NCI-H345 treated with DMSO at 0.1 percent for 48 hours (cell line): ENCODE results near the gene PRR12.

Experiments used
- DNase-seq: peaks from one replicate; lab custom pipeline; 2025; ENCODE audit not compliant: unreplicated experiment; lab: John Stamatoyannopoulos, UW

Gene PRR12

GRCh38 chr19:49590971-49591730 is at the start of gene PRR12:
Gene PRR12, plus strand, starts transcription at chr19:49591182. Its CDS starts 473 bp downstream, at chr19:49591655.
- peak; percentile 35 for DNase-seq

GRCh38 chr19:49541914-49542313 is 49.1 kb upstream of the PRR12 start:
- DNase-seq: no peak

- DNase-seq: no peak
These were observed 48.5 kb upstream of the PRR12 start for GRCh38 chr19:49542446-49542845.

GRCh38 chr19:49543032-49543431 is 48.0 kb upstream of the PRR12 start:
- no peak for DNase-seq

- no peak for DNase-seq
These were observed 46.8 kb upstream of the PRR12 start for GRCh38 chr19:49544154-49544553.

- DNase-seq: peak; percentile 59
These were observed 44.0 kb upstream of the PRR12 start for GRCh38 chr19:49546825-49547565.

GRCh38 chr19:49549045-49549444 is 41.9 kb upstream of the PRR12 start:
- no peak for DNase-seq

GRCh38 chr19:49551531-49551930 is 39.5 kb upstream of the PRR12 start:
- DNase-seq: no peak

- DNase-seq: no peak
These were observed 38.2 kb upstream of the PRR12 start for GRCh38 chr19:49552749-49553148.

GRCh38 chr19:49553451-49554271 is 37.3 kb upstream of the PRR12 start:
- DNase-seq: no peak

GRCh38 chr19:49554701-49555181 is 36.2 kb upstream of the PRR12 start:
- DNase-seq: no peak

- DNase-seq: no peak
These were observed 35.2 kb upstream of the PRR12 start for GRCh38 chr19:49555600-49556411.

- DNase-seq: no peak
These were observed 34.3 kb upstream of the PRR12 start for GRCh38 chr19:49556412-49557398.

GRCh38 chr19:49557641-49558325 is 33.2 kb upstream of the PRR12 start:
- DNase-seq: no peak

GRCh38 chr19:49558591-49558990 is 32.4 kb upstream of the PRR12 start:
- no peak for DNase-seq

GRCh38 chr19:49559443-49559842 is 31.5 kb upstream of the PRR12 start:
- no peak for DNase-seq

- DNase-seq: no peak
These were observed 31.1 kb upstream of the PRR12 start for GRCh38 chr19:49559928-49560327.

GRCh38 chr19:49560358-49560900 is 30.6 kb upstream of the PRR12 start:
- no peak for DNase-seq
